ENCODE measurements around the gene PTCD1. TPM values are rescaled to one million over a fixed set of nuclear protein-coding genes. Genes with fewer than 3 reads are reported as not detected.

The PTCD1 gene
- total and polyA plus RNA-seq, 9 of the 15 experiments (the other 6 are each of a cell fraction or from before 2014, with no cell fraction given) = 0.46 to 17.1 (median 6.2) TPM

DNA sequence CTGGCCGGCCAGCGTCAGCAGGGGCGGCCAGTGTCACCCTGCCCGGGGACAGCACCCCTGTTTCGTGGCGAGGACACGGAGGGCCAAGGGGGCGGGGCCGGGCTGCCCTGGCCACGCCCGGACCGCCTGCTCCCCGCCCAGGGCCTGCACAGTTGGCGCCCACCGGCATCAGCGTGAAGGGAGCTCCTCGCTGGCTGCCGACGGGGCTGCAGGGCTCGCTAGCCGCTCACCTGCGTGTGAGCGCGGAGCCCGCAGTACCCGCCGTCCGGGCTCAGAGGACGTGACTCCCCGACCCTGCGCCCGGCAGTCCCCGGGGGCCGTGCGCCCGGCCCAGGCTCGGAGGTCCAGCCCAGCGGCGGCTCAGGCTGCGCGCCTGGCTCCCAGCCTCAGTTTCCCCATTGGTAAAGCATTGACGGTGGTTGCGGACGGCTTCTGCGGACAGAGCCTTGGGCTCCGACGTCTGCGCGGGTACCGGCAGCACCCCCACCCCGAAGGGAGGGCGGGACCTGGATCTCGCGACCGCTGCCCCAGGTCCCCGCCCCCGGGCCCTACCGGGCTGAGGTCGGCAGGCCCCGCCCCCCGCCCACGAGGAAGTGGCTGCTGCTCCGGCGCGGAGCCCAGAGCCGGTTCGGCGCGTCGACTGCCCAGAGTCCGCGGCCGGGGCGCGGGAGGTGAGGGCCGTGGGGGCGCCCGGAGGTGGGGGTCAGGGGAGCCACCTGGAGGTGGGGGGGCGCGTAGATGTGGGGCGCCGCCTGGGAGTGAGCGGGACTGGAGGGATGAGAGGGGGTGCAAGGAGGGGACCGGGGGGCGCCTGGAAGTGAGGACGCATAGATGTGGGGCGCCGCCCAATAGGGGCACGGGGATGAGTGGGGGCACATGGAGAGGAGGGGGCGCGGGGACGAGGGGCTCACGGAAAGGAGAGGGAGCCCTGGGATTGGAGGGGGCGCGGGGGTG is 64.2 kb downstream of the PTCD1 start, which contains the start of gene ARPC1B (continued):
- TF ChIP-seq, protein P1, sequence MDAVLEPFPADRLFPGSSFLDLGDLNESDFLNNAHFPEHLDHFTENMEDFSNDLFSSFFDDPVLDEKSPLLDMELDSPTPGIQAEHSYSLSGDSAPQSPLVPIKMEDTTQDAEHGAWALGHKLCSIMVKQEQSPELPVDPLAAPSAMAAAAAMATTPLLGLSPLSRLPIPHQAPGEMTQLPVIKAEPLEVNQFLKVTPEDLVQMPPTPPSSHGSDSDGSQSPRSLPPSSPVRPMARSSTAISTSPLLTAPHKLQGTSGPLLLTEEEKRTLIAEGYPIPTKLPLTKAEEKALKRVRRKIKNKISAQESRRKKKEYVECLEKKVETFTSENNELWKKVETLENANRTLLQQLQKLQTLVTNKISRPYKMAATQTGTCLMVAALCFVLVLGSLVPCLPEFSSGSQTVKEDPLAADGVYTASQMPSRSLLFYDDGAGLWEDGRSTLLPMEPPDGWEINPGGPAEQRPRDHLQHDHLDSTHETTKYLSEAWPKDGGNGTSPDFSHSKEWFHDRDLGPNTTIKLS (IDR thresholded peaks at IDR 0.05; ENCODE audit: borderline replicate concordance, low read depth) = peak; percentile 64; the same call in 1 of the 2 replicates
- TF ChIP-seq RFX7 (CRISPR knock-in tag; IDR thresholded peaks at IDR 0.05) (no peak), ZNF766 (CRISPR knock-in tag; conservative IDR thresholded peaks at IDR 0.05) (0 out of 2 replicates have a peak, but pooled peaks have one; percentile 29), KAT7 (CRISPR knock-in tag; IDR thresholded peaks at IDR 0.05; ENCODE audit: borderline replicate concordance) (peak; percentile 90; the same call in 1 of the 2 replicates), PML (IDR thresholded peaks at IDR 0.05; ENCODE audit: low read length) (peak; percentile 61; the same call in 1 of the 2 replicates), ATF7 (IDR thresholded peaks at IDR 0.05) (peak; percentile 56), RBM22 (IDR thresholded peaks at IDR 0.05; ENCODE audit: low read depth, low read length, poor library complexity, severe bottlenecking) (peak; percentile 50), SPI1 (IDR thresholded peaks at IDR 0.05; ENCODE audit: borderline replicate concordance, low read depth, low read length) (peak; percentile 59; the same call in 1 of the 2 replicates), RBFOX2 (IDR thresholded peaks at IDR 0.05; ENCODE audit: low read depth, low read length) (peak; percentile 79), ZSCAN32 (CRISPR knock-in tag; IDR thresholded peaks at IDR 0.05) (0 out of 2 replicates have a peak, but pooled peaks have one; percentile 19), COPS2 (conservative IDR thresholded peaks at IDR 0.05) (no peak), HDAC1 (IDR thresholded peaks at IDR 0.05) (0 out of 4 replicates have a peak, but pooled peaks have one; percentile 32 to 41), TAF1 (IDR thresholded peaks at IDR 0.05; ENCODE audit: control insufficient read depth, extremely low read depth, insufficient read depth, low read length, severe bottlenecking) (peak; percentile 93), HMGN3 (IDR thresholded peaks at IDR 0.05; ENCODE audit: borderline replicate concordance, extremely low read depth, insufficient read length, low read depth, low read length) (peak; percentile 84), SMAD2 (IDR thresholded peaks at IDR 0.05; ENCODE audit: low read depth, low read length) (no peak), ZNF561 (CRISPR knock-in tag; conservative IDR thresholded peaks at IDR 0.05) (no peak), FOXK1 (CRISPR knock-in tag; IDR thresholded peaks at IDR 0.05; ENCODE audit: borderline replicate concordance) (no peak), ZNF583 (CRISPR knock-in tag; IDR thresholded peaks at IDR 0.05) (no peak)
- TF ChIP-seq, protein P2, sequence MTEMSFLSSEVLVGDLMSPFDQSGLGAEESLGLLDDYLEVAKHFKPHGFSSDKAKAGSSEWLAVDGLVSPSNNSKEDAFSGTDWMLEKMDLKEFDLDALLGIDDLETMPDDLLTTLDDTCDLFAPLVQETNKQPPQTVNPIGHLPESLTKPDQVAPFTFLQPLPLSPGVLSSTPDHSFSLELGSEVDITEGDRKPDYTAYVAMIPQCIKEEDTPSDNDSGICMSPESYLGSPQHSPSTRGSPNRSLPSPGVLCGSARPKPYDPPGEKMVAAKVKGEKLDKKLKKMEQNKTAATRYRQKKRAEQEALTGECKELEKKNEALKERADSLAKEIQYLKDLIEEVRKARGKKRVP (CRISPR knock-in tag; IDR thresholded peaks at IDR 0.05) = no peak
- TF ChIP-seq, protein P3, sequence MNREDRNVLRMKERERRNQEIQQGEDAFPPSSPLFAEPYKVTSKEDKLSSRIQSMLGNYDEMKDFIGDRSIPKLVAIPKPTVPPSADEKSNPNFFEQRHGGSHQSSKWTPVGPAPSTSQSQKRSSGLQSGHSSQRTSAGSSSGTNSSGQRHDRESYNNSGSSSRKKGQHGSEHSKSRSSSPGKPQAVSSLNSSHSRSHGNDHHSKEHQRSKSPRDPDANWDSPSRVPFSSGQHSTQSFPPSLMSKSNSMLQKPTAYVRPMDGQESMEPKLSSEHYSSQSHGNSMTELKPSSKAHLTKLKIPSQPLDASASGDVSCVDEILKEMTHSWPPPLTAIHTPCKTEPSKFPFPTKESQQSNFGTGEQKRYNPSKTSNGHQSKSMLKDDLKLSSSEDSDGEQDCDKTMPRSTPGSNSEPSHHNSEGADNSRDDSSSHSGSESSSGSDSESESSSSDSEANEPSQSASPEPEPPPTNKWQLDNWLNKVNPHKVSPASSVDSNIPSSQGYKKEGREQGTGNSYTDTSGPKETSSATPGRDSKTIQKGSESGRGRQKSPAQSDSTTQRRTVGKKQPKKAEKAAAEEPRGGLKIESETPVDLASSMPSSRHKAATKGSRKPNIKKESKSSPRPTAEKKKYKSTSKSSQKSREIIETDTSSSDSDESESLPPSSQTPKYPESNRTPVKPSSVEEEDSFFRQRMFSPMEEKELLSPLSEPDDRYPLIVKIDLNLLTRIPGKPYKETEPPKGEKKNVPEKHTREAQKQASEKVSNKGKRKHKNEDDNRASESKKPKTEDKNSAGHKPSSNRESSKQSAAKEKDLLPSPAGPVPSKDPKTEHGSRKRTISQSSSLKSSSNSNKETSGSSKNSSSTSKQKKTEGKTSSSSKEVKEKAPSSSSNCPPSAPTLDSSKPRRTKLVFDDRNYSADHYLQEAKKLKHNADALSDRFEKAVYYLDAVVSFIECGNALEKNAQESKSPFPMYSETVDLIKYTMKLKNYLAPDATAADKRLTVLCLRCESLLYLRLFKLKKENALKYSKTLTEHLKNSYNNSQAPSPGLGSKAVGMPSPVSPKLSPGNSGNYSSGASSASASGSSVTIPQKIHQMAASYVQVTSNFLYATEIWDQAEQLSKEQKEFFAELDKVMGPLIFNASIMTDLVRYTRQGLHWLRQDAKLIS (CRISPR knock-in tag; IDR thresholded peaks at IDR 0.05) = peak; percentile 57; the same call in 1 of the 2 replicates
